Endodermal cell (in vitro differentiated cells): ENCODE measurements around the gene KRTAP3-1. TPM values are rescaled to one million over a fixed set of nuclear protein-coding genes. Genes with fewer than 3 reads are reported as not detected.

Source experiments
- DNase-seq: peaks from one replicate; pipeline ENCODE4 v3.0.0-alpha.2; 2017
- H3K27ac ChIP-seq: 2 replicates; pipeline ENCODE4 v1.5.1; 2013; ENCODE audit warnings: mild to moderate bottlenecking, low read depth, low read length, moderate library complexity
- H3K27me3 ChIP-seq: 2 replicates; pipeline ENCODE4 v1.6.1; 2013; ENCODE audit warnings: mild to moderate bottlenecking, low read length, moderate library complexity; ENCODE audit not compliant: insufficient read depth, control insufficient read depth, poor library complexity, severe bottlenecking
- H3K36me3 ChIP-seq: 2 replicates; pipeline ENCODE4 v1.7.0; 2013; ENCODE audit warnings: mild to moderate bottlenecking, low read length, moderate library complexity; ENCODE audit not compliant: control insufficient read depth, insufficient read depth
- H3K4me1 ChIP-seq: one replicate; pipeline ENCODE4 v1.7.0; 2013; ENCODE audit warnings: low read length; ENCODE audit not compliant: control insufficient read depth, insufficient read depth
- H3K4me3 ChIP-seq: 2 replicates; pipeline ENCODE4 v1.5.1; 2013; ENCODE audit warnings: mild to moderate bottlenecking, low read length, moderate library complexity
- H3K9ac ChIP-seq: 2 replicates; pipeline ENCODE4 v1.6.1; 2013; ENCODE audit warnings: mild to moderate bottlenecking, low read length, moderate library complexity; ENCODE audit not compliant: poor library complexity, severe bottlenecking; ENCODE audit errors: extremely low read depth
- H3K9me3 ChIP-seq: 2 replicates; pipeline ENCODE4 v1.6.1; 2013; ENCODE audit warnings: mild to moderate bottlenecking, low read length, moderate library complexity; ENCODE audit not compliant: control insufficient read depth
- H3K27ac Mint-ChIP-seq: 2 replicates; pipeline ENCODE4 v1.8.0; 2020; ENCODE audit warnings: mixed read lengths
- H3K27me3 Mint-ChIP-seq: 2 replicates; pipeline ENCODE4 v1.8.0; 2021; ENCODE audit warnings: mild to moderate bottlenecking, mixed read lengths; ENCODE audit not compliant: insufficient read depth
- H3K36me3 Mint-ChIP-seq: 2 replicates; pipeline ENCODE4 v1.8.0; 2020; ENCODE audit warnings: low read depth, mixed read lengths
- H3K4me1 Mint-ChIP-seq: 2 replicates; pipeline ENCODE4 v1.8.0; 2020; ENCODE audit warnings: mixed read lengths
- H3K4me3 Mint-ChIP-seq: 2 replicates; pipeline ENCODE4 v1.8.0; 2020; ENCODE audit warnings: mild to moderate bottlenecking, moderate library complexity, mixed read lengths
- H3K9me3 Mint-ChIP-seq: 2 replicates; pipeline ENCODE4 v1.8.0; 2020; ENCODE audit warnings: mild to moderate bottlenecking, mixed read lengths
- WGBS, 2 experiments: methylation state at CpG; one replicate each; pipeline versions ENCODE4 v1.1.5 to v1.1.7; 2013; ENCODE audit warnings: missing lambda C conversion rate in 2 of 2, mixed read lengths in 1 of 2; ENCODE audit not compliant: insufficient coverage in 1 of 2, insufficient read length in 1 of 2; 5-methylcytosine and 5-hydroxymethylcytosine counted together
- total RNA-seq, 2 donors: library from RNA; stranded (reverse); fragmentation: NEBNext Ultra II Directional in 1 of 2; extraction: Animal tissue kit (Norgen Biotek cat#: 25700) in 1 of 2; gene quantifications; 2 replicates in 1 of 2; 3 replicates in 1 of 2; pipeline ENCODE4 v1.2.1, GENCODE V29; 2021
- TF ChIP-seq, protein P1 (sequence below): fragments of 200-600 bp; sonication (generic); conservative IDR thresholded peaks from 2 replicates; pipeline ENCODE4 v1.5.0; 2021; ENCODE audit warnings: antibody characterized with exemption, mild to moderate bottlenecking

Gene KRTAP3-1
- total RNA-seq, 2 donors from 2014 or later: not detected

DNA sequence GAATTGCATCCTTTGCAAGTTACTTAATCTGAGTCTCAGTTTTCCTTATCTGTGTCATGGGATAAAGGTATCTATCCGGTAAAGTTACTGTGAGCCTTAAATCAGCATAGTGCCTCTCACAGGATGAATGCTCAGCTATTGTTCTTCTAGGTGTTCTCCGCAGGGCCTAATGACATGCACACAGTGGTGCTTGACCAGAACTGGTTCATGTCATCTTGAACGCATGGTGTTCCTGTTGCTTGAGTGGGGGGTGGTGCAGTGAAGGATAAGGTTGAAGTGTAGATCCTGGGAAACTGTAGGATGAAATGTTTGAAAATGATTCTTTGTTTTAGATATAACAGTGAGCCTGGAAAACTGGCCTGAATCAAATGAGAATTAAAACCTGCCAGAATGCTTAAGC is 28.8 kb downstream of the KRTAP3-1 start:
- no peaks in the 10 kb centered on the region for H3K36me3 Mint-ChIP-seq

DNA sequence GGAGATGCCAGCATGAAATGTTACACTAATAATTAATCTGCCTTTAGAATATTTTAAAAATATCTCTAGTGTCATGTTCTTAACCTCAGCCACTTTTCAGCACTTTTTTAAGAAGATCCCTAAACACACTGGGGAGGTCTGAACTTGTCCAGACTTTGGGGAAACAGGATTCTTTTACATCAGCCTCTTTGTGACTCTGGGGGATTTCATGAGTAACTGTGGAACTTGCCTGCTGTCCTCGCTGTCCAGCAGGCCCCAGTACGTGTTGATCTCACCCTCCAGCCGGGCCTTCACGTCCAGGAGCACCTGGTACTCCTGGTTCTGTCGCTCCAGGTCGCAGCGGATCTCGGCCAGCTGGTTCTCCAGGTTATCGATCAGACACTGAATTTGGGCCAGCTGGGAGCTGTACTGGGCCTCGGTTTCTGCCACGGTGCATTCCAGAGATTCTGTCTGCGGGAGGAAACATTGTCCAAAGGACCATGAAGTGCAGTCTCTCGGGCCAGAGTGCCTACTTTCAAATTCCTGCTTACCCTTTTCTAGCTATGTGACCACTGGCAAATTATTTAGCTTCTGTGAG is 30.3 kb downstream of the KRTAP3-1 start:
- 92 to 96% methylated on average over 8 to 13 of the region's 13 CpGs for WGBS, 2 experiments
- DNase-seq: no peak
- H3K4me3 ChIP-seq: no peak overlapping the region
- H3K9me3 Mint-ChIP-seq: no peaks in the 10 kb centered on the region
- peaks cover 8% of the 10 kb centered on the region for H3K4me1 ChIP-seq
- H3K27me3 Mint-ChIP-seq: peaks cover 3% of the 10 kb centered on the region
- H3K9me3 ChIP-seq: no peaks in the 10 kb centered on the region
- peaks cover 10% of the 10 kb centered on the region for H3K4me1 Mint-ChIP-seq
- H3K4me3 Mint-ChIP-seq: no peak overlapping the region
- H3K36me3 Mint-ChIP-seq: no peaks in the 10 kb centered on the region
- H3K27ac ChIP-seq: no peak overlapping the region
- TF ChIP-seq, protein P1, sequence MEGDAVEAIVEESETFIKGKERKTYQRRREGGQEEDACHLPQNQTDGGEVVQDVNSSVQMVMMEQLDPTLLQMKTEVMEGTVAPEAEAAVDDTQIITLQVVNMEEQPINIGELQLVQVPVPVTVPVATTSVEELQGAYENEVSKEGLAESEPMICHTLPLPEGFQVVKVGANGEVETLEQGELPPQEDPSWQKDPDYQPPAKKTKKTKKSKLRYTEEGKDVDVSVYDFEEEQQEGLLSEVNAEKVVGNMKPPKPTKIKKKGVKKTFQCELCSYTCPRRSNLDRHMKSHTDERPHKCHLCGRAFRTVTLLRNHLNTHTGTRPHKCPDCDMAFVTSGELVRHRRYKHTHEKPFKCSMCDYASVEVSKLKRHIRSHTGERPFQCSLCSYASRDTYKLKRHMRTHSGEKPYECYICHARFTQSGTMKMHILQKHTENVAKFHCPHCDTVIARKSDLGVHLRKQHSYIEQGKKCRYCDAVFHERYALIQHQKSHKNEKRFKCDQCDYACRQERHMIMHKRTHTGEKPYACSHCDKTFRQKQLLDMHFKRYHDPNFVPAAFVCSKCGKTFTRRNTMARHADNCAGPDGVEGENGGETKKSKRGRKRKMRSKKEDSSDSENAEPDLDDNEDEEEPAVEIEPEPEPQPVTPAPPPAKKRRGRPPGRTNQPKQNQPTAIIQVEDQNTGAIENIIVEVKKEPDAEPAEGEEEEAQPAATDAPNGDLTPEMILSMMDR: no peak
- H3K27ac Mint-ChIP-seq: no peak overlapping the region
- peaks cover 10% of the 10 kb centered on the region for H3K27me3 ChIP-seq
- H3K36me3 ChIP-seq: no peaks in the 10 kb centered on the region
- H3K9ac ChIP-seq: no peak overlapping the region

More for the DNA sequence above, 28.8 kb downstream of the KRTAP3-1 start:
- no peaks in the 10 kb centered on the region for H3K9me3 Mint-ChIP-seq
- Histone ChIP-seq H3K4me1 (peaks cover 8% of the 10 kb centered on the region), H3K36me3 (no peaks in the 10 kb centered on the region), H3K9me3 (no peaks in the 10 kb centered on the region), H3K4me3 (no peak overlapping the region), H3K27me3 (peaks cover 10% of the 10 kb centered on the region), H3K27ac (no peak overlapping the region), H3K9ac (no peak overlapping the region)
- H3K27me3 Mint-ChIP-seq: peaks cover 7% of the 10 kb centered on the region
- no peak overlapping the region for H3K4me3 Mint-ChIP-seq
- 65% methylated on average over 3 of the region's 3 CpGs for WGBS, 2 experiments
- peak; percentile 73 for DNase-seq
- TF ChIP-seq, protein P1: no peak
- no peak overlapping the region for H3K27ac Mint-ChIP-seq
- peaks cover 10% of the 10 kb centered on the region for H3K4me1 Mint-ChIP-seq

DNA sequence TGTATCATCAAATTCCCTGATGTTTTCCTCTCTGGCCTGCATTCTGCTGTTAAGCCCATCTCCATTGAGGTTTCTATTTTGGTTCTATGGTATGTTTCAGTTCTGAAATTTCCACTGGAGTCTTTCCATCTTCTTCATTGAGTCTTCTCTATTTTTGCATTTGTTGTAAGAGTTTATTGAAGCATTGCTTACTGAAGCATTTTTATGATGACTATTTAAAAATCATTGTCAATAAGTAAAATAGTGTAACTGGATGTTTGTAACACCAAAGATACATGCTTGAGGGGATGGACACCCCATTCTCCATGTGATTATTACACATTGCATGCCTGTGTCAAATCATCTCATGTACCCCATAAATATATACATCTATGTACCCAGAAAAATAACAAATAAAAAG is 33.4 kb downstream of the KRTAP3-1 start:
- H3K9ac ChIP-seq: no peak overlapping the region

More for the DNA sequence above, 33.4 kb downstream of the KRTAP3-1 start:
- peaks cover 8% of the 10 kb centered on the region for H3K4me1 Mint-ChIP-seq
- DNase-seq: no peak
- no peaks in the 10 kb centered on the region for H3K36me3 Mint-ChIP-seq
- no peak overlapping the region for H3K27ac Mint-ChIP-seq
- Histone ChIP-seq H3K27me3 (peaks cover 10% of the 10 kb centered on the region), H3K9me3 (no peaks in the 10 kb centered on the region), H3K36me3 (no peaks in the 10 kb centered on the region), H3K4me1 (peaks cover 4% of the 10 kb centered on the region), H3K27ac (no peak overlapping the region), H3K4me3 (no peak overlapping the region)
- H3K27me3 Mint-ChIP-seq: peaks cover 3% of the 10 kb centered on the region
- no peak overlapping the region for H3K4me3 Mint-ChIP-seq
- TF ChIP-seq, protein P1: no peak
- H3K9me3 Mint-ChIP-seq: peaks cover 4% of the 10 kb centered on the region
